Ishikawa (cell line): ENCODE measurements around the gene CAMTA1.

ENCODE experiments used
- CEBPB ChIP-seq: IDR thresholded peaks from 2 replicates; pipeline ENCODE4 v1.6.1; 2012
- CREB1 ChIP-seq: IDR thresholded peaks from 2 replicates; pipeline ENCODE4 v1.6.1; 2012; ENCODE audit warnings: low read depth
- EGR1 ChIP-seq: IDR thresholded peaks from 2 replicates; pipeline ENCODE4 v1.6.1; 2012
- EP300 ChIP-seq: IDR thresholded peaks from 2 replicates; pipeline ENCODE4 v1.6.1; 2012; ENCODE audit warnings: borderline replicate concordance
- FOXM1 ChIP-seq: IDR thresholded peaks from 2 replicates; pipeline ENCODE4 v1.6.1; 2012; ENCODE audit warnings: low read depth, borderline replicate concordance
- MAX ChIP-seq: IDR thresholded peaks from 2 replicates; pipeline ENCODE4 v1.6.1; 2012
- NFIC ChIP-seq: IDR thresholded peaks from 2 replicates; pipeline ENCODE4 v1.6.1; 2012
- RAD21 ChIP-seq: IDR thresholded peaks from 2 replicates; pipeline ENCODE4 v1.6.1; 2012; ENCODE audit warnings: low read depth
- REST ChIP-seq: IDR thresholded peaks from 2 replicates; pipeline ENCODE4 v1.6.1; 2012; ENCODE audit warnings: low read depth, mild to moderate bottlenecking
- TAF1 ChIP-seq: IDR thresholded peaks from 2 replicates; pipeline ENCODE4 v1.6.1; 2012; ENCODE audit warnings: low read depth, mild to moderate bottlenecking
- TCF12 ChIP-seq: IDR thresholded peaks from 2 replicates; pipeline ENCODE4 v1.6.1; 2012; ENCODE audit warnings: low read depth
- TEAD4 ChIP-seq: IDR thresholded peaks from 2 replicates; pipeline ENCODE4 v1.6.1; 2012
- USF1 ChIP-seq: IDR thresholded peaks from 2 replicates; pipeline ENCODE4 v1.6.1; 2012
- YY1 ChIP-seq: IDR thresholded peaks from 2 replicates; pipeline ENCODE4 v1.6.1; 2012; ENCODE audit warnings: low read depth
- ZBTB7A ChIP-seq: IDR thresholded peaks from 2 replicates; pipeline ENCODE4 v1.6.1; 2012; ENCODE audit warnings: low read depth

Gene CAMTA1

GRCh38 chr1:6958407-6959030 is 173.3 kb downstream of the CAMTA1 start:
- TF ChIP-seq ZBTB7A (no peak), USF1 (no peak), FOXM1 (no peak), EGR1 (no peak), TCF12 (no peak), YY1 (no peak), TAF1 (no peak), RAD21 (no peak), EP300 (no peak), MAX (no peak), TEAD4 (no peak), NFIC (no peak), CEBPB (no peak)

GRCh38 chr1:6959491-6959890 is 174.2 kb downstream of the CAMTA1 start:
- no peak for TF ChIP-seq CREB1
- TF ChIP-seq FOXM1, result no peak
- TF ChIP-seq MAX, result no peak
- TF ChIP-seq YY1, result no peak
- no peak for TF ChIP-seq TAF1
- TF ChIP-seq TCF12, result no peak
- no peak for TF ChIP-seq EGR1
- no peak for TF ChIP-seq NFIC
- TF ChIP-seq USF1, result no peak
- TF ChIP-seq RAD21, result no peak
- TF ChIP-seq CEBPB, result no peak
- TF ChIP-seq REST, result no peak
- TF ChIP-seq ZBTB7A, result no peak
- no peak for TF ChIP-seq EP300
- no peak for TF ChIP-seq TEAD4

GRCh38 chr1:6960291-6960811 is 175.1 kb downstream of the CAMTA1 start:
- TF ChIP-seq CEBPB, result no peak
- no peak for TF ChIP-seq MAX
- no peak for TF ChIP-seq EP300
- TF ChIP-seq FOXM1, result no peak
- no peak for TF ChIP-seq RAD21
- no peak for TF ChIP-seq TAF1
- no peak for TF ChIP-seq REST
- no peak for TF ChIP-seq EGR1
- no peak for TF ChIP-seq CREB1
- TF ChIP-seq ZBTB7A, result no peak
- TF ChIP-seq YY1, result no peak
- no peak for TF ChIP-seq TEAD4
- TF ChIP-seq TCF12, result no peak
- no peak for TF ChIP-seq NFIC
- TF ChIP-seq USF1, result no peak

- TF ChIP-seq CEBPB (no peak), CREB1 (no peak), ZBTB7A (no peak), EP300 (no peak), TAF1 (no peak), FOXM1 (no peak), MAX (no peak), USF1 (no peak), EGR1 (no peak), NFIC (no peak), TEAD4 (no peak), REST (no peak), YY1 (no peak), RAD21 (no peak), TCF12 (no peak)
Measured at GRCh38 chr1:6960860-6961259, 175.6 kb downstream of the CAMTA1 start.
